Measurements from ENCODE around the gene PSMA4.
"Not testable (repeated sequence)": the region's sequence is repeated elsewhere in the genome, so short reads cannot be mapped to it uniquely, and the experiment has no call there.

DNA sequence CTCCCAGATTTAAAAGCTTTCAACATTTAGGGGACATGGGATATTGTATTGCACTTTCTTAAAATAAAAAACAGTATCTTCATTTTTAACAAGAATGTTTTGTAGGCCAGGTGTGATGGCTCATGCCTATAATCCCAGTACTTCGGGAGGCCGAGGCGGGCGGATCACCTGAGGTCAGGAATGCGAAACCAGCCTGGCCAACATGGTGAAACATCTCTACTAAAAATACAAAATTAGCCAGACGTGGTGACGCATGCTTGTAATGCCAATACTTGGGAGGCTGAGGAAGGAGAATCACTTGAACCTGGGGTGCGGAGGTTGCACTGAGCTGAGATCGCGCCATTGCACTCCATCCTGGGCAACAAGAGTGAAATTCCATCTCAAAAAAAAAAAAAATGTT lies 20.0 kb downstream of the PSMA4 start:
- TF ChIP-seq, protein P1, sequence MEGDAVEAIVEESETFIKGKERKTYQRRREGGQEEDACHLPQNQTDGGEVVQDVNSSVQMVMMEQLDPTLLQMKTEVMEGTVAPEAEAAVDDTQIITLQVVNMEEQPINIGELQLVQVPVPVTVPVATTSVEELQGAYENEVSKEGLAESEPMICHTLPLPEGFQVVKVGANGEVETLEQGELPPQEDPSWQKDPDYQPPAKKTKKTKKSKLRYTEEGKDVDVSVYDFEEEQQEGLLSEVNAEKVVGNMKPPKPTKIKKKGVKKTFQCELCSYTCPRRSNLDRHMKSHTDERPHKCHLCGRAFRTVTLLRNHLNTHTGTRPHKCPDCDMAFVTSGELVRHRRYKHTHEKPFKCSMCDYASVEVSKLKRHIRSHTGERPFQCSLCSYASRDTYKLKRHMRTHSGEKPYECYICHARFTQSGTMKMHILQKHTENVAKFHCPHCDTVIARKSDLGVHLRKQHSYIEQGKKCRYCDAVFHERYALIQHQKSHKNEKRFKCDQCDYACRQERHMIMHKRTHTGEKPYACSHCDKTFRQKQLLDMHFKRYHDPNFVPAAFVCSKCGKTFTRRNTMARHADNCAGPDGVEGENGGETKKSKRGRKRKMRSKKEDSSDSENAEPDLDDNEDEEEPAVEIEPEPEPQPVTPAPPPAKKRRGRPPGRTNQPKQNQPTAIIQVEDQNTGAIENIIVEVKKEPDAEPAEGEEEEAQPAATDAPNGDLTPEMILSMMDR (IDR thresholded peaks at IDR 0.05): not testable (repeated sequence)
- TF ChIP-seq EZH2 (IDR thresholded peaks at IDR 0.05; ENCODE audit: borderline replicate concordance, insufficient read depth, low read depth, low read length, poor library complexity, severe bottlenecking): not testable (repeated sequence)

Measured in B cell (primary cell).